ENCODE results near the gene LPCAT1. TPM values are rescaled to one million over a fixed set of nuclear protein-coding genes. Genes with fewer than 3 reads are reported as not detected.
"Not testable (repeated sequence)": the region's sequence is repeated elsewhere in the genome, so short reads cannot be mapped to it uniquely, and the experiment has no call there.

The LPCAT1 gene
- total RNA-seq, 2 experiments from 2014 or later = 94.2 to 102 TPM

DNA sequence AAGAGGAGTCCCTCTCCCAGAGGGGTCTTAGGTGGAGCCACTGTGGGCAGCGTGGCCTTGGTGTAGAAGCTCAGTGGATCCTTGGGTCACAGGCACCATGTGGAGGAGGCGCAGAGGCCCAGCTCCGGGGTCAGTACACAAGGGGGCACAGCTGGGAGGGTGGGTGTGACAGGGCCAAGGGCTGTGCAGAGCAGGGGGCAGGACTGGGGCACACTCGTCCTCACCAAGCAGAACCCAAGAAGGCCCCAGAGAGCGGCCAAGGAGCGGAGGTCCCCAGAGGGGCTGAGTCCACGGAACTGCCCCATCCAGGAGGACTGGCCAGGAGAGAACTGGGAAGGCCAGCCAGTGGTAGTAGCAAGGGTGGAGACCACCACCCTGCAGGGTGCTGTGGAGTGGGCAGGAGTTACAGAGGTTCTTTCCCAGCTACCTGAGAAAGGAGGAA lies 2.5 kb upstream of the LPCAT1 start:
- ChIA-PET CTCF (no interaction called here), POLR2A (no interaction called here)

DNA sequence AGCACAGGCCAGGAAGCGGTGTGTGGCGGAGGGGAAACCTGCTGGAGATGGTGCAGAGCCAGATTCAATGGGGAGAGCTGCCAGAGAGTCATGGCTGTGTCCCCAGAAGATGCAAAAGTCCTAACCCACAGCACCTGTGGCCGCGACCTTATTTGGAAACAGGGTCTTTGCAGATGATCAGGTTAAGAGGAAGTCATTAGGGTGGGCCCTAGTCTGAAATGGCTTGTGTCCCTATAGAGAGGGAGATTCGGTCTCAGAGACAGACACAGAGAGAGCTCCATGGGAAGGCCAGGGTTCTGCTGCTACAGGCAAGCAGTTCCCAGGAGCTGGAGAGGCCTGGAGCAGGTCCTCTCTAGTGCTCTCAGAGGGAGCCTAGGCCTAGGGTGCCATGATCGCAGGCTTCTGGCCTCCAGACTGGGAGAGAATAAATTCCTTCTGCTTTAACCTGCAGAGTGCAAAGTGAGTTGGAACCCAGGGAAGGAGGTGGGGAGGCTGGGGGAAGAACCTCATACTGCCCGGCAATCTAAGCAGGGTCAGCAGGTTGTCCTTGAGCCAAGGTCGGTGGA lies 1.9 kb upstream of the LPCAT1 start:
- CTCF ChIA-PET = interaction anchor here (1.5 kb wide), 1 partner anchor 11 kb away, joined by 3 read pairs; no protein-coding TSS in a partner anchor
- POLR2A ChIA-PET = no interaction called here

DNA sequence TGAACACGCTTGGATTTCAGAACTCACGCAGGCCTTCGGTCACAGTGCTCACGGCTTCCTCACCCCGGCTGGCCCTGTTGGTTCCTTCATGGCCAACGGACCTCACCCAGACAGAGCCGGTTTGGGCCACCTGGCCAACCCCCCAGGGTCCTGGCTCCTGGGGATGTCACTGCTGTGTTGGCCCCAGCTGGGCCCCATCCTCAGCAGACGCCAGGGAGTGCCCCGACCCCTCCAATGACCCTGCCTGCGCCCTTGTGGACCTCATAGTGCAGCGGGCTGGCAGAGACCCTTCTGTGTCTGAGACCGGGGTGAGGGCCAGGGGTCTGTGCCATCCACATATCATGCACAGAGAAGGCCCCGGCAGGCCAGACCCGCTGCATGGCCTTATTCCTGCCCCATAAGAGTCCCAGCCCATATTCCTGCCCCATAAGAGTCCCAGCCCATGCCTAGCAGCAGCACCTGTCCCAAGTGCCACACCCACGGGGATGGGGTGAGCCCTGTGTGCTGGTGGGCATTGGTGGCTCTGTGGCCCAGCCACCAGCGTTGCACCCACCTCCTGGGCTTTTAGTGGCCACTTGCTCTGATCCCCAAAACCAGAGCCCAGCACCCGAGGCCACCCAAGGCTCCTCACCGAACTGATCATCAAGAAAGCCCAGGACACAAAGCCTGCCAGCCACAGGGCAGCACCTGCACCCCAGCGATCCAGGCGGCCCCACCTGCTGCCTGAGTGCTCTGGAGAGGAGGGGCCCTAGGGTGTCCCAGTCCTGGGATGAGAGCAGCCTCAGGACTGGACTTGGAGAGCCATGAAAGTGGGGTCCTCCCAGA lies 1.3 kb upstream of the LPCAT1 start:
- CTCF ChIA-PET = interaction anchor here (1.3 to 1.5 kb wide), 2 partner anchors 11 to 120 kb away, joined by 3 read pairs; no protein-coding TSS in a partner anchor

GRCh38 chr5:1524481-1524798 lies 680 bp upstream of the LPCAT1 start:
- POLR2A ChIA-PET = interaction anchor here (1.0 to 1.8 kb wide), 2 partner anchors 12 to 70 kb away, joined by 6 to 9 read pairs; no protein-coding TSS in a partner anchor
- CTCF ChIA-PET = interaction anchor here (1.0 to 1.5 kb wide), 3 partner anchors 12 to 120 kb away, joined by 3 read pairs; no protein-coding TSS in a partner anchor

More for the DNA sequence above, 1.3 kb upstream of the LPCAT1 start:
- POLR2A ChIA-PET = interaction anchor here (1.0 to 1.8 kb wide), 2 partner anchors 11 to 69 kb away, joined by 6 to 9 read pairs; no protein-coding TSS in a partner anchor

DNA sequence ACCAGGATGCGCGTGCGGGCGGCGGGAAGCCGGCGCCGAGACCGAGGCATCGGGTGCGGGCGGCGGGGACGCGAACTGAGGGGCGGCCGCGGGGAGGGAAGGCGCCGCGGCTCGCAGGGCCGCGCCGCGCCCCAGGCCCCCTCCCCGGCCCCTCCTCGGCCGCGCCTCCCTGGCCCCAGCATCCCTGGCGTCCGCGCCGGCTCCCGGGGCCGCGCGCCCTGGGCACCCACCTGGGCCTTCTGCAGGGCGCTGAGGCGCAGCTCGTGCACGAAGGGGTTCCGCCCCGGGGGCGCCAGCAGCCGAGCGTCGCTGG lies 324 bp downstream of the LPCAT1 start:
- ChIA-PET CTCF (no interaction called here), POLR2A (interaction anchor here (1.2 to 1.8 kb wide), 2 partner anchors 13 to 31 kb away, joined by 3 to 9 read pairs; no protein-coding TSS in a partner anchor)

GRCh38 chr5:1522601-1523479 lies 920 bp downstream of the LPCAT1 start:
- ChIA-PET CTCF (no interaction called here), POLR2A (interaction anchor here (0.7 to 1.8 kb wide), 3 partner anchors 13 to 37 kb away, joined by 3 to 9 read pairs (median 3); no protein-coding TSS in a partner anchor)

GRCh38 chr5:1521671-1522600 lies 1.8 kb downstream of the LPCAT1 start:
- CTCF ChIA-PET = interaction anchor here (0.6 to 1.3 kb wide), 2 partner anchors 123 to 270 kb away, joined by 3 to 4 read pairs; no protein-coding TSS in a partner anchor
- POLR2A ChIA-PET = interaction anchor here (0.7 kb wide), 1 partner anchor 36 kb away, joined by 3 read pairs; no protein-coding TSS in a partner anchor

GRCh38 chr5:1520791-1521453 lies 2.8 kb downstream of the LPCAT1 start:
- POLR2A ChIA-PET = interaction anchor here (0.6 kb wide), 1 partner anchor 9 kb away, joined by 3 read pairs; no protein-coding TSS in a partner anchor

GRCh38 chr5:1519631-1520210 lies 4.0 kb downstream of the LPCAT1 start:
- ChIA-PET POLR2A (no interaction called here), CTCF (no interaction called here)

More at GRCh38 chr5:1520791-1521453, 2.8 kb downstream of the LPCAT1 start:
- CTCF ChIA-PET = interaction anchor here (0.6 to 1.3 kb wide), 2 partner anchors 124 to 271 kb away, joined by 3 to 4 read pairs; no protein-coding TSS in a partner anchor

DNA sequence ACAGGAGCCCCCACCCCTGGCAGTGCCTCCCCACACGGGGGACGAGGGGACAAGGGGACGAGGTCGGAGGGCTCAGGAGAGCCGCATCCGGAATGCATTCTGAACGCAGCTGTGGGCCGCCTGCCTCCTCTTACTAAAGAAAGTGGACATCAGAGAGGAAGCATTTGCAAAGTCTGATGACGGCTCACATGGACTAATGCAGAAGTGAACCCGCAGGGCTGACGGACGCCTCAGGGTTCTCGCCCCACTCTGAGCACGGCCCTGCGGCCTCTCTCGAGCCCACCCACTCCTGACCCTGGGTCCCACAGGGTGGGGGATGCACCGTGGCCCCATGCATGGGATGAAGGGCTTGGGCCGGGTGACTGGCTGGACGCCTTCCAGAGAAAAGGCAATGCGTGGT lies 5.9 kb downstream of the LPCAT1 start:
- POLR2A ChIA-PET = no interaction called here
- CTCF ChIA-PET = no interaction called here

DNA sequence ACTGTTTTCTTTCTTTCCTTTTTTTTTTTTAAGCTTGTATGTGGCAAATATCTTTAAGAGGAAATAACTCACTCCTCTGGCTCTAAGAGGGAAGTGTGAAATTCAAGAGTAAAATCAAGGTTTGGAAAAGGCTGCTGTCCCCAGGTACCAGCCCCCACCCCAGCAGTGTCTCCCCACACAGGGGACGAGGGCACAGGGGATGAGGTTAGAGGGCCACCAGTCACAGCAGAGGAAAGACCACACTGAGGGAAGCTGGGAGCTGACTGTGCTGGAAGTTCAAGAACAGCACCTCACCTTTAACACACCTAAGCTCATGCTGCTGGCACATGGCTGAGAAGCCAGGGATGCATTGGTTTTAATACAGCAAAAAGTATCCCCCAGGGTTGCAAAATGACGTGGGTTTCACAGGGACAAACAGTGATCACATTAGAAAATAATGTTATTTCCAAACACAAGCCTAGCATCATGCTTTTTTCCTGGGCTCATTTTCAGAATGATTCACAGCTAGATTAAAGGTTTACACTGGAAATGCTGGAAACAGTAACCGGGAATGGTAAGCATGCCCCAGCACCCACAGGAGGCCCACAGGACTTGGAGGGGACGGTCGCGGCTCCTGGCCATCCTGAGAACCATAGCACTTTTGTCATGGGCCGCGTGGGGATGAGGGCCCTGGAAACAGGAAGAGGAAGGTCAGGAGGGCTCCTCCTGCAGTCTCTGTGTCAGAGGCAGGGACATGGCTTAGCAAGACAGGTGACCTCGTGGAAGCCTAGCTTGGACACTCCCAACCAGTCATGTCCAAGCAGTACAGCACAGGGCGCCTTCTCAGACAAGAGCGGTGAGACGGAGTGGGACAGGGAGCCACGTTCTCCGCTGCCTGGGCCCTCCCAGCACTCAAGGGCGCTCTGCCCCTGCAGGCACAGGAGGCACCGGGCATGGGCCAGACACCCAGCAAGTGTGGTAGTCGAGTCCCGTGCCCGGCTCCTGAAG lies 6.9 kb downstream of the LPCAT1 start:
- CTCF ChIA-PET = interaction anchor here (0.9 to 1.7 kb wide), 3 partner anchors 11 to 128 kb away, joined by 3 to 6 read pairs (median 3); no protein-coding TSS in a partner anchor

DNA sequence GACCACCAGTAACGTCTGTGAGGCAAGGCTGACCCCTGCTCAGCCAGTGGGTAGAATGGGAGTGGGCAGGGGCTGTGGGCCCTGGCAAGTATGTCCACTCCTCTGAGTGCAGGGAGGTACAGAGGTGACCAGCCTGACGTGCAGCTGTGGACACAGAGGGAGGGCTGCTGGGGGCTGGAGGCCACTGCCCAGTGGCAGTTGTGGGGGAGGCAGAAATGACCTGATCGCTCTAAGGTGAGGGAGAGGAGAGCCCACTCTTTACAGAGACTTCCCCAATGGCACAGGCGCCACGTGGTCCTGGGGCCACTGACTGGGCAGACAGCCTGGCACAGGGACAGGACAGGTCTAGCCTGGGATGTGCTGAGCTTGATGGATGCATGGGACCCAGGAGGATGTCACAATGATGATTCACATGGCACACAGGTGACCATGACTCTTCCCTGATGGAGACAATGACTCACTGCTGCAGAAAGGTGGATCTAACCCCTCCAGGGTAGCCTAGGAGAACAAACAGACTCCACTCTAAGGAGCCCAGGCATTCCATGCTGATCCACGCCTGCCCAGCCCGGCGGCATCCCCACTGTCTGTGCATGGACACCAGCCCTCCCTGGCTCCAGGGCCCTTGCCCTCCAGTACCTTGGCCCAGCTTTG lies 7.7 kb downstream of the LPCAT1 start:
- ChIA-PET CTCF (interaction anchor here (0.9 to 1.7 kb wide), 3 partner anchors 10 to 129 kb away, joined by 3 to 6 read pairs (median 3); no protein-coding TSS in a partner anchor), POLR2A (interaction anchor here (0.5 to 0.8 kb wide), 4 partner anchors 8 to 148 kb away, joined by 3 to 4 read pairs (median 3); no protein-coding TSS in a partner anchor)

More for the DNA sequence above, 6.9 kb downstream of the LPCAT1 start:
- POLR2A ChIA-PET = interaction anchor here (0.5 to 0.6 kb wide), 2 partner anchors 117 to 149 kb away, joined by 3 to 4 read pairs; no protein-coding TSS in a partner anchor

- CTCF ChIA-PET = interaction anchor here (1.7 kb wide), 1 partner anchor 129 kb away, joined by 6 read pairs; no protein-coding TSS in a partner anchor
Observed at GRCh38 chr5:1515311-1515920, 8.3 kb downstream of the LPCAT1 start.

DNA sequence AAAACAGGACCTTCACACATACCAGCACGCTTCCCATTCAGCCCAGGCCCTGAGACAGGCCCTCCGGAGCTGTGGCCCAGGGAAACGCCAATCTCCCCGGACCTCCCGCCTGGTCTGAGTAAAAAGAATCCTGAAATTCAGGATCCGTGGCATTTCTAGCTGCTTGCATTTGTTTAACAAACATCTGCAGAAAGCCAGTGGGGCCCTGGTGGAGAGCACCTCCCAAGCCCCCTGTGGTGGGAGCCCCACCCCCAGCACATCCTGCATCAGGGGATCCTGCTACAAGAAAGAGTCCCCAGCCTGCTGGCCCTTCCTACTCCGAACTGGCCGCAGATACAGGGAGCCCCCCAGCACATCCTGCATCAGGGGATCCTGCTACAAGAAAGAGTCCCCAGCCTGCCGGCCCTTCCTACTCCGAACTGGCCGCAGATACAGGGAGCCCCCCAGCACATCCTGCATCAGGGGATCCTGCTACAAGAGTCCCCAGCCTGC lies 8.9 kb downstream of the LPCAT1 start:
- CTCF ChIA-PET = not testable (repeated sequence)
- POLR2A ChIA-PET = interaction anchor here (1.0 kb wide), 1 partner anchor 24 kb away, joined by 3 read pairs; no protein-coding TSS in a partner anchor

More at GRCh38 chr5:1515311-1515920, 8.3 kb downstream of the LPCAT1 start:
- POLR2A ChIA-PET = interaction anchor here (0.7 to 0.8 kb wide), 2 partner anchors 8 to 78 kb away, joined by 3 read pairs; no protein-coding TSS in a partner anchor
